WTC11 (cell line): Measurements from ENCODE around the gene ACBD7. TPM values are rescaled to one million over a fixed set of nuclear protein-coding genes. Genes with fewer than 3 reads are reported as not detected.

Experiments used
- ATAC-seq: fragments of 200-7000 bp; cut with Tn5 transposase; 2 replicates; pipeline ENCODE4 v1.10.0; 2021; ENCODE audit warnings: mild to moderate bottlenecking, moderate library complexity
- Bru-seq: library from RNA; stranded (reverse); fragments of 400-500 nt; gene quantifications from one replicate; lab custom pipeline; 2021; lab: Mats Ljungman, UMichigan
- CTCF ChIA-PET: fragments of 300-600 bp; sonication (Branson Sonifier 250); formaldehyde crosslinking; loops from one replicate; lab custom pipeline; 2021; ENCODE audit warnings: antibody characterized with exemption; lab: Charles Lee
- POLR2A ChIA-PET: fragments of 350-600 bp; sonication (Branson Sonifier 250); formaldehyde crosslinking; loops from one replicate; lab custom pipeline; 2021; ENCODE audit warnings: antibody characterized with exemption; lab: Charles Lee
- DNase-seq: peaks from one replicate; pipeline ENCODE4 v3.0.0; 2021; ENCODE audit warnings: low spot score
- H3K27ac Mint-ChIP-seq: 2 replicates; pipeline ENCODE4 v1.8.0; 2021; ENCODE audit warnings: mixed read lengths
- H3K27me3 Mint-ChIP-seq: 2 replicates; pipeline ENCODE4 v1.8.0; 2021; ENCODE audit warnings: low read depth, mild to moderate bottlenecking, moderate library complexity, mixed read lengths
- H3K36me3 Mint-ChIP-seq: 2 replicates; pipeline ENCODE4 v1.8.0; 2021; ENCODE audit warnings: mixed read lengths
- H3K4me1 Mint-ChIP-seq: 2 replicates; pipeline ENCODE4 v1.8.0; 2022; ENCODE audit warnings: mixed read lengths
- H3K4me3 Mint-ChIP-seq: 2 replicates; pipeline ENCODE4 v1.8.0; 2021; ENCODE audit warnings: mild to moderate bottlenecking, moderate library complexity, mixed read lengths
- H3K9me3 Mint-ChIP-seq: 2 replicates; pipeline ENCODE4 v1.8.0; 2021; ENCODE audit warnings: mixed read lengths
- AR ChIP-seq: fragments of 250-450 bp; sonication (Bioruptor Pico); IDR thresholded peaks from 2 replicates; pipeline ENCODE4 v1.9.0; 2021; ENCODE audit warnings: mild to moderate bottlenecking
- ARID4B ChIP-seq: sonication (generic); formaldehyde crosslinking; IDR thresholded peaks from 2 replicates; pipeline ENCODE4 v1.8.0; 2023; ENCODE audit warnings: missing genetic modification reagents, mild to moderate bottlenecking, borderline replicate concordance
- ATF1 ChIP-seq: sonication (generic); formaldehyde crosslinking; IDR thresholded peaks from 2 replicates; pipeline ENCODE4 v1.8.1; 2023; ENCODE audit warnings: mild to moderate bottlenecking, moderate library complexity, missing genetic modification reagents
- ATF3 ChIP-seq: sonication (generic); formaldehyde crosslinking; conservative IDR thresholded peaks from 2 replicates; pipeline ENCODE4 v1.8.1; 2022; ENCODE audit warnings: mild to moderate bottlenecking, missing genetic modification reagents
- ATF6 ChIP-seq: sonication (generic); formaldehyde crosslinking; IDR thresholded peaks from 2 replicates; pipeline ENCODE4 v1.8.1; 2023; ENCODE audit warnings: mild to moderate bottlenecking, missing genetic modification reagents
- CREM ChIP-seq: sonication (generic); formaldehyde crosslinking; IDR thresholded peaks from 2 replicates; pipeline ENCODE4 v1.8.1; 2022; ENCODE audit warnings: mild to moderate bottlenecking, missing genetic modification reagents, moderate library complexity
- CTCF ChIP-seq: fragments of 200-600 bp; IDR thresholded peaks from 2 replicates; pipeline ENCODE4 v1.8.0; 2022; ENCODE audit warnings: antibody characterized with exemption
- JAZF1 ChIP-seq: fragments of 250-450 bp; sonication (Bioruptor Pico); IDR thresholded peaks from 2 replicates; pipeline ENCODE4 v1.9.0; 2021; ENCODE audit warnings: moderate library complexity, mild to moderate bottlenecking, inconsistent platforms
- KAT7 ChIP-seq: sonication (generic); formaldehyde crosslinking; IDR thresholded peaks from 2 replicates; pipeline ENCODE4 v1.8.1; 2023; ENCODE audit warnings: missing genetic modification reagents, mild to moderate bottlenecking, borderline replicate concordance
- MLX ChIP-seq: sonication (generic); formaldehyde crosslinking; IDR thresholded peaks from 2 replicates; pipeline ENCODE4 v1.8.1; 2023; ENCODE audit warnings: mild to moderate bottlenecking, missing genetic modification reagents, moderate library complexity
- PREB ChIP-seq: sonication (generic); formaldehyde crosslinking; IDR thresholded peaks from 2 replicates; pipeline ENCODE4 v1.8.1; 2022; ENCODE audit warnings: mild to moderate bottlenecking, missing genetic modification reagents, moderate library complexity, borderline replicate concordance
- PRRX2 ChIP-seq: fragments of 250-450 bp; sonication (Bioruptor Pico); IDR thresholded peaks from 2 replicates; pipeline ENCODE4 v1.8.0; 2021; ENCODE audit warnings: mild to moderate bottlenecking
- SMAD4 ChIP-seq: sonication (generic); formaldehyde crosslinking; IDR thresholded peaks from 2 replicates; pipeline ENCODE4 v1.8.0; 2022; ENCODE audit warnings: mild to moderate bottlenecking, missing genetic modification reagents
- SOX15 ChIP-seq: fragments of 250-450 bp; sonication (Bioruptor Pico); IDR thresholded peaks from 2 replicates; pipeline ENCODE4 v1.9.0; 2021; ENCODE audit warnings: mild to moderate bottlenecking
- SP1 ChIP-seq: sonication (generic); formaldehyde crosslinking; conservative IDR thresholded peaks from 2 replicates; pipeline ENCODE4 v1.8.1; 2022; ENCODE audit warnings: missing genetic modification reagents
- TEAD1 ChIP-seq: sonication (generic); formaldehyde crosslinking; IDR thresholded peaks from 2 replicates; pipeline ENCODE4 v1.8.0; 2022; ENCODE audit warnings: mild to moderate bottlenecking, missing genetic modification reagents
- ZNF396 ChIP-seq: fragments of 250-450 bp; sonication (Bioruptor Pico); IDR thresholded peaks from 2 replicates; pipeline ENCODE4 v1.8.0; 2021; ENCODE audit warnings: mild to moderate bottlenecking, moderate library complexity, borderline replicate concordance
- ZNF425 ChIP-seq: fragments of 250-450 bp; sonication (Bioruptor Pico); conservative IDR thresholded peaks from 2 replicates; pipeline ENCODE4 v1.9.0; 2021; ENCODE audit warnings: mild to moderate bottlenecking
- long read RNA-seq, 3 experiments: library from RNA in 1 of 3; library from capped mRNA in 1 of 3; library from polyadenylated mRNA in 1 of 3; unstranded in 2 of 3; stranded (forward) in 1 of 3; transcript quantifications; one replicate each; pipeline ENCODE4 v2.0.0, GENCODE V29; 2021
- total RNA-seq: library from RNA; stranded (reverse); gene quantifications from 3 replicates; pipeline ENCODE4 v1.2.3, GENCODE V29; 2021

The ACBD7 gene
- total RNA-seq, result 10.0 to 13.9 TPM (median 12.5 TPM) in 3 replicates
- Bru-seq, nascent RNA, result percentile 63 among the genes with signal in this experiment
- long read RNA-seq, experiment 1, transcript ACBD7-201 (4 exons, 1,322 nt), result major isoform, 8 of 8 reads
- long read RNA-seq, experiment 1, partial matches to known transcripts, result 0 of 8 reads
- long read RNA-seq, experiment 1, other reads (novel, unspliced or antisense), result 0 of 8 reads
- long read RNA-seq, experiment 2, result 0 reads
- long read RNA-seq, experiment 3, partial matches to known transcripts, result 0 of 1 reads
- long read RNA-seq, experiment 3, other reads (novel, unspliced or antisense), result 1 of 1 reads

- H3K4me1 Mint-ChIP-seq, result peaks cover 16% of the 10 kb centered on the region
- POLR2A ChIA-PET, result no interaction called here
- peak within 1 kb of the TSS; percentile 70; the same call in 1 of the 2 replicates for H3K27ac Mint-ChIP-seq
- H3K27me3 Mint-ChIP-seq, result peaks cover 24% of the 10 kb centered on the region
- peak within 1 kb of the TSS; percentile 61 for H3K4me3 Mint-ChIP-seq
- peak; percentile 96 for ATAC-seq
- H3K9me3 Mint-ChIP-seq, result no peaks in the 10 kb centered on the region
- peaks cover 2% of the 10 kb centered on the region; the same call in 1 of the 2 replicates for H3K36me3 Mint-ChIP-seq
- DNase-seq, result peak; percentile 89
- CTCF ChIA-PET, result no interaction called here
- TF ChIP-seq PREB (no peak), JAZF1 (CRISPR knock-in tag) (no peak), ZNF396 (CRISPR knock-in tag) (no peak), SOX15 (CRISPR knock-in tag) (no peak), SMAD4 (CRISPR knock-in tag) (no peak), CTCF (no peak), ARID4B (CRISPR knock-in tag) (no peak), PRRX2 (CRISPR knock-in tag) (no peak), MLX (CRISPR knock-in tag) (no peak), ATF3 (CRISPR knock-in tag) (no peak), ATF6 (no peak), KAT7 (CRISPR knock-in tag) (0 out of 2 replicates have a peak, but pooled peaks have one; percentile 21), CREM (CRISPR knock-in tag) (no peak), ZNF425 (CRISPR knock-in tag) (no peak), SP1 (CRISPR knock-in tag) (peak; percentile 84), ATF1 (CRISPR knock-in tag) (no peak), AR (no peak), TEAD1 (CRISPR knock-in tag) (no peak)
Measured at GRCh38 chr10:15088428-15089261, at the start of gene ACBD7. TSS of gene ACBD7 (minus strand) at chr10:15088776. CDS start at chr10:15088728, 48 bp downstream.
